HepG2 (cell line): Measurements from ENCODE around the gene AVPR2. TPM values are rescaled to one million over a fixed set of nuclear protein-coding genes. Genes with fewer than 3 reads are reported as not detected.

Experiments used
- ARID5B ChIP-seq: IDR thresholded peaks from 2 replicates; pipeline ENCODE4 v1.4.0; 2020; ENCODE audit warnings: mild to moderate bottlenecking, missing genetic modification reagents
- ELF3 ChIP-seq: IDR thresholded peaks from 2 replicates; pipeline ENCODE4 v1.6.1; 2016; ENCODE audit warnings: missing genetic modification reagents, missing compliant biosample characterization
- HNRNPL ChIP-seq: fragments of 200-400 bp; formaldehyde crosslinking; IDR thresholded peaks from 2 replicates; pipeline ENCODE4 v1.6.1; 2017; ENCODE audit warnings: mild to moderate bottlenecking, low read depth, low read length
- MAX ChIP-seq: IDR thresholded peaks from 2 replicates; pipeline ENCODE4 v1.6.1; 2012; ENCODE audit warnings: inconsistent platforms
- MTA3 ChIP-seq: sonication (generic); formaldehyde crosslinking; IDR thresholded peaks from 2 replicates; pipeline ENCODE4 v1.4.0; 2020; ENCODE audit warnings: missing genetic modification reagents
- MYNN ChIP-seq: sonication (generic); formaldehyde crosslinking; IDR thresholded peaks from 2 replicates; pipeline ENCODE4 v1.4.0; 2020; ENCODE audit warnings: mild to moderate bottlenecking, low read depth, missing genetic modification reagents
- RXRA ChIP-seq: sonication (generic); formaldehyde crosslinking; IDR thresholded peaks from 2 replicates; pipeline ENCODE4 v1.5.1; 2020; ENCODE audit warnings: missing genetic modification reagents
- SAP130 ChIP-seq: IDR thresholded peaks from 2 replicates; pipeline ENCODE4 v1.6.1; 2016; ENCODE audit warnings: low read depth
- U2AF1 ChIP-seq: fragments of 200-400 bp; formaldehyde crosslinking; optimal IDR thresholded peaks from 2 replicates; pipeline ENCODE3; 2017; ENCODE audit warnings: mild to moderate bottlenecking, low read depth, low read length
- ZBTB38 ChIP-seq: sonication (generic); formaldehyde crosslinking; IDR thresholded peaks from 2 replicates; pipeline ENCODE4 v1.5.1; 2020; ENCODE audit warnings: mild to moderate bottlenecking, missing genetic modification reagents
- ZBTB4 ChIP-seq: sonication (generic); formaldehyde crosslinking; IDR thresholded peaks from 2 replicates; pipeline ENCODE4 v1.4.0; 2020; ENCODE audit warnings: missing genetic modification reagents, mild to moderate bottlenecking, borderline replicate concordance
- ZBTB7A ChIP-seq: sonication (generic); formaldehyde crosslinking; IDR thresholded peaks from 2 replicates; pipeline ENCODE4 v1.8.0; 2022; ENCODE audit warnings: mild to moderate bottlenecking, missing genetic modification reagents
- ZMYM2 ChIP-seq: sonication (generic); formaldehyde crosslinking; IDR thresholded peaks from 2 replicates; pipeline ENCODE4 v1.8.0; 2022; ENCODE audit warnings: mild to moderate bottlenecking, missing genetic modification reagents
- ZMYM3 ChIP-seq: sonication (generic); formaldehyde crosslinking; IDR thresholded peaks from 2 replicates; pipeline ENCODE4 v1.5.1; 2020; ENCODE audit warnings: mild to moderate bottlenecking, missing genetic modification reagents
- ZNF605 ChIP-seq: sonication (generic); formaldehyde crosslinking; IDR thresholded peaks from 2 replicates; pipeline ENCODE4 v1.8.0; 2022; ENCODE audit warnings: mild to moderate bottlenecking, missing genetic modification reagents
- ZNF878 ChIP-seq: sonication (generic); formaldehyde crosslinking; IDR thresholded peaks from 2 replicates; pipeline ENCODE4 v1.8.1; 2023; ENCODE audit warnings: mild to moderate bottlenecking, missing genetic modification reagents, moderate library complexity
- polyA plus RNA-seq, 8 experiments: library from polyadenylated mRNA; depleted of rRNA in 3 of 8; stranded (reverse) in 7 of 8; unstranded in 1 of 8; fragments of >200 nt; fragmentation: Illumina TruSeq in 4 of 8; extraction: Trizol in 4 of 8; gene quantifications; 2 replicates each; pipeline versions ENCODE4 v1.2.1 to v1.2.3, GENCODE V29; 2011 to 2016; ENCODE audit warnings: low read depth in 4 of 8, missing spikeins in 1 of 8, mixed read lengths in 1 of 8; ENCODE audit not compliant: insufficient read depth in 1 of 8
- total RNA-seq, 5 experiments: library from RNA; depleted of rRNA; stranded (reverse); fragments of >200 nt; fragmentation: Illumina TruSeq; extraction: Trizol; gene quantifications; 2 replicates each; pipeline ENCODE4 v1.2.3, GENCODE V29; 2016; ENCODE audit warnings: low read depth in 1 of 5
- TF ChIP-seq, protein P1 (sequence below): sonication (generic); formaldehyde crosslinking; IDR thresholded peaks from 2 replicates; pipeline ENCODE4 v1.5.1; 2020; ENCODE audit warnings: mild to moderate bottlenecking, missing genetic modification reagents, moderate library complexity

The AVPR2 gene
- total and polyA plus RNA-seq, 2 of the 13 experiments (the other 11 are each of a cell fraction or from before 2014, with no cell fraction given): not detected

DNA sequence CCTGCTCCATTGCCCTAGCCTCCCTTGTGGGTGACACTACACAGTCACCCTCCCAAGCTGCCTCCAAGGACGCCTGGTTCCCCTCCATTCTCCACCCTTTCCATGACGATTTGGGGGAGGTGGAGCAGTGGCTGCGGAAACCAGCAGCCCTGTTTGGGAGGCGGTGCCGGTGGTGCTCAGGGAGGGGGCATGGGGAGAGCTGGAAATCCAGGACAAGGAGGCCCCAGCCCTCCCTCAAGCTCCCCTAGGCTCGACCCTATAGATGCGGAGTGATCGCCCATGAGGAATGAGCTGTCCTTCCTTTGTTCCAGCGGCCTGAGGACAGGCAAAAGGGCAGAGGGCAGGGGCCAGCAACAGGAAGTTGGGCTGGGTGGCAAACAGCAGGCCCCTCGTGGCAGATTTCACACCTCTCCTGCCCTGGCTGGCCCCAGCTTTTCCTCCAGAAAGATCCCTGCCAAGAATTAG is 43.6 kb downstream of the AVPR2 start (continued):
- peak; percentile 45; the same call in 1 of the 2 replicates for TF ChIP-seq ZBTB4 (CRISPR knock-in tag)
- peak; percentile 40; the same call in 1 of the 2 replicates for TF ChIP-seq ELF3 (CRISPR knock-in tag)
- TF ChIP-seq SAP130 (CRISPR knock-in tag): peak; percentile 45
- TF ChIP-seq MTA3 (CRISPR knock-in tag): no peak
- 0 out of 2 replicates have a peak, but pooled peaks have one; percentile 14 for TF ChIP-seq ZBTB7A (CRISPR knock-in tag)
- no peak for TF ChIP-seq U2AF1
- peak; percentile 41; the same call in 1 of the 2 replicates for TF ChIP-seq RXRA (CRISPR knock-in tag)
- 0 out of 2 replicates have a peak, but pooled peaks have one; percentile 44 for TF ChIP-seq ZNF878
- TF ChIP-seq MYNN (CRISPR knock-in tag): no peak
- TF ChIP-seq ZNF605: 0 out of 2 replicates have a peak, but pooled peaks have one; percentile 53
- 0 out of 2 replicates have a peak, but pooled peaks have one; percentile 29 for TF ChIP-seq HNRNPL
- TF ChIP-seq MAX: peak; percentile 92
- TF ChIP-seq ZMYM2 (CRISPR knock-in tag): 0 out of 2 replicates have a peak, but pooled peaks have one; percentile 55
- TF ChIP-seq ARID5B: 0 out of 2 replicates have a peak, but pooled peaks have one; percentile 22
- TF ChIP-seq ZMYM3 (CRISPR knock-in tag): no peak
- TF ChIP-seq ZBTB38 (CRISPR knock-in tag): peak; percentile 64; the same call in 1 of the 2 replicates
- TF ChIP-seq, protein P1, sequence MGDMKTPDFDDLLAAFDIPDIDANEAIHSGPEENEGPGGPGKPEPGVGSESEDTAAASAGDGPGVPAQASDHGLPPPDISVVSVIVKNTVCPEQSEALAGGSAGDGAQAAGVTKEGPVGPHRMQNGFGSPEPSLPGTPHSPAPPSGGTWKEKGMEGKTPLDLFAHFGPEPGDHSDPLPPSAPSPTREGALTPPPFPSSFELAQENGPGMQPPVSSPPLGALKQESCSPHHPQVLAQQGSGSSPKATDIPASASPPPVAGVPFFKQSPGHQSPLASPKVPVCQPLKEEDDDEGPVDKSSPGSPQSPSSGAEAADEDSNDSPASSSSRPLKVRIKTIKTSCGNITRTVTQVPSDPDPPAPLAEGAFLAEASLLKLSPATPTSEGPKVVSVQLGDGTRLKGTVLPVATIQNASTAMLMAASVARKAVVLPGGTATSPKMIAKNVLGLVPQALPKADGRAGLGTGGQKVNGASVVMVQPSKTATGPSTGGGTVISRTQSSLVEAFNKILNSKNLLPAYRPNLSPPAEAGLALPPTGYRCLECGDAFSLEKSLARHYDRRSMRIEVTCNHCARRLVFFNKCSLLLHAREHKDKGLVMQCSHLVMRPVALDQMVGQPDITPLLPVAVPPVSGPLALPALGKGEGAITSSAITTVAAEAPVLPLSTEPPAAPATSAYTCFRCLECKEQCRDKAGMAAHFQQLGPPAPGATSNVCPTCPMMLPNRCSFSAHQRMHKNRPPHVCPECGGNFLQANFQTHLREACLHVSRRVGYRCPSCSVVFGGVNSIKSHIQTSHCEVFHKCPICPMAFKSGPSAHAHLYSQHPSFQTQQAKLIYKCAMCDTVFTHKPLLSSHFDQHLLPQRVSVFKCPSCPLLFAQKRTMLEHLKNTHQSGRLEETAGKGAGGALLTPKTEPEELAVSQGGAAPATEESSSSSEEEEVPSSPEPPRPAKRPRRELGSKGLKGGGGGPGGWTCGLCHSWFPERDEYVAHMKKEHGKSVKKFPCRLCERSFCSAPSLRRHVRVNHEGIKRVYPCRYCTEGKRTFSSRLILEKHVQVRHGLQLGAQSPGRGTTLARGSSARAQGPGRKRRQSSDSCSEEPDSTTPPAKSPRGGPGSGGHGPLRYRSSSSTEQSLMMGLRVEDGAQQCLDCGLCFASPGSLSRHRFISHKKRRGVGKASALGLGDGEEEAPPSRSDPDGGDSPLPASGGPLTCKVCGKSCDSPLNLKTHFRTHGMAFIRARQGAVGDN (CRISPR knock-in tag): peak; percentile 97
